Esophagus squamous epithelium (tissue), 4 donors: ENCODE results near the gene UNC5CL.

Source experiments
- POLR2A ChIP-seq, 4 donors: fragments of 450-650 bp; IDR thresholded peaks; one replicate each; pipeline ENCODE4 v1.6.1; 2017; ENCODE audit warnings: antibody characterized with exemption in 4 of 4, mild to moderate bottlenecking in 4 of 4, moderate library complexity in 3 of 4
- TF ChIP-seq, protein P1 (sequence below), 6 experiments: fragments of 450-650 bp in 4 of 6; fragments of 200-600 bp in 2 of 6; sonication (generic) in 2 of 6; IDR thresholded peaks; one replicate each; pipeline ENCODE4 v1.5.1; 2016 to 2019; ENCODE audit warnings: antibody characterized with exemption in 6 of 6, mild to moderate bottlenecking in 4 of 6, moderate library complexity in 4 of 6

DNA sequence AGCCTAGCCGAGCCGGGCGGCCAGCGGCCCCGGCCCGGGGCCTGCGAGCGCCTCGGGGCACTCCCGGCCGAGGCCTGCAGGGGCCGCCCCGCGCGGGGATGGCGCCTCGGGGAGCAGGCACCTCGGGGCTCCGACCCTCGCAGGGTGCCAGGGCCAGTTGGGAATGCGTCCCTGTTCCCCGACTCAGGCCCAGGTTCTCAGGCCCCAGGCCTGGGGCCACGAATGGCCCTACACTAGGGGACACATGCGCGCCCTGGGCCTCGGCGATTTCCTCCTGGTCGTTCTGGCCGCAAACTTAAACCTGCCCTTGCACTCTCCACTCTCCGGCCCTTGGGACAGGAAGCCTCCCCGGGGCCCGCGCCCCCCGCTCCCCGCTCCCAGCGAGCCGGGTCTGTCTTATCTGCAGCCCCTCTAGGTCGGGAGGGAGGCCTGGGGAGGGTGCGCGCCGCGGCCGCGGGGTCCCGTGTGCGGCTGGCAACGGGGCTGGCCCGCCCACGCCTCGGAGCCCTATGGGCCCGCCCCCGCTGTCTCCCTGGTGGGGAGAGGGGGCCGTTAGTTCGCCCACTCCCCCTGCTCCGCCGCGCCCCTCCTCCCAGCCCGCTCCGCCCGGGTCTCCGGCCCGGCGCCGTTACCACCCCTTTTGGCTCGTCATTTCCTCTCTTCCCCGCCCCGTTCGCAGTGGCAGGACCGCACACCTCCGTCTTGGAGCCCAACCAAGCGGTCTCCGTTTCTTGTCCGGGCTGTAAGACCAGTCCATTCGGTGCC is 34.4 kb upstream of the UNC5CL start:
- TF ChIP-seq, protein P1, sequence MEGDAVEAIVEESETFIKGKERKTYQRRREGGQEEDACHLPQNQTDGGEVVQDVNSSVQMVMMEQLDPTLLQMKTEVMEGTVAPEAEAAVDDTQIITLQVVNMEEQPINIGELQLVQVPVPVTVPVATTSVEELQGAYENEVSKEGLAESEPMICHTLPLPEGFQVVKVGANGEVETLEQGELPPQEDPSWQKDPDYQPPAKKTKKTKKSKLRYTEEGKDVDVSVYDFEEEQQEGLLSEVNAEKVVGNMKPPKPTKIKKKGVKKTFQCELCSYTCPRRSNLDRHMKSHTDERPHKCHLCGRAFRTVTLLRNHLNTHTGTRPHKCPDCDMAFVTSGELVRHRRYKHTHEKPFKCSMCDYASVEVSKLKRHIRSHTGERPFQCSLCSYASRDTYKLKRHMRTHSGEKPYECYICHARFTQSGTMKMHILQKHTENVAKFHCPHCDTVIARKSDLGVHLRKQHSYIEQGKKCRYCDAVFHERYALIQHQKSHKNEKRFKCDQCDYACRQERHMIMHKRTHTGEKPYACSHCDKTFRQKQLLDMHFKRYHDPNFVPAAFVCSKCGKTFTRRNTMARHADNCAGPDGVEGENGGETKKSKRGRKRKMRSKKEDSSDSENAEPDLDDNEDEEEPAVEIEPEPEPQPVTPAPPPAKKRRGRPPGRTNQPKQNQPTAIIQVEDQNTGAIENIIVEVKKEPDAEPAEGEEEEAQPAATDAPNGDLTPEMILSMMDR (IDR thresholded peaks at IDR 0.05): peak in 4 of 6 experiments; percentile 26 to 51 (median 48)
- peak in 3 of 4 donors; percentile 90 to 97 (median 97) for TF ChIP-seq POLR2A (IDR thresholded peaks at IDR 0.05)
